H1 (cell line): Measurements from ENCODE around the gene TPRG1L. TPM values are rescaled to one million over a fixed set of nuclear protein-coding genes. Genes with fewer than 3 reads are reported as not detected.

Source experiments
- CTCF ChIA-PET: fragments of 300-600 bp; sonication (Branson Sonifier 250); formaldehyde crosslinking; loops from one replicate; lab custom pipeline; 2021; ENCODE audit not compliant: partially characterized antibody; lab: Charles Lee
- POLR2A ChIA-PET: fragments of 300-600 bp; sonication (Branson Sonifier 250); formaldehyde crosslinking; loops from one replicate; lab custom pipeline; 2021; ENCODE audit warnings: inconsistent platforms; ENCODE audit not compliant: partially characterized antibody; lab: Charles Lee
- DNase-seq, 2 experiments: peaks; one replicate each; pipeline versions ENCODE4 v3.0.0 to v3.0.0-alpha.2; 2010 to 2022; ENCODE audit warnings: low spot score in 2 of 2, low read depth in 1 of 2, mixed read lengths in 1 of 2
- FAIRE-seq: peaks from 2 replicates; lab custom pipeline; 2011; peaks lifted over from hg19 to GRCh38; lab: Jason Lieb, UNC
- H2AFZ ChIP-seq: 2 replicates; pipeline ENCODE4 v1.8.1; 2012; ENCODE audit warnings: low read length, inconsistent platforms
- H2AK5ac ChIP-seq: 2 replicates; pipeline ENCODE4 v1.6.1; 2013; ENCODE audit warnings: low read depth, low read length
- H2BK120ac ChIP-seq: replicated peaks from 2 replicates; pipeline ENCODE3; 2013; ENCODE audit warnings: low read depth, low read length, inconsistent platforms
- H2BK12ac ChIP-seq: 2 replicates; pipeline ENCODE4 v1.6.1; 2013; ENCODE audit warnings: low read depth, low read length
- H2BK15ac ChIP-seq: 2 replicates; pipeline ENCODE4 v1.6.1; 2013; ENCODE audit warnings: low read length
- H2BK20ac ChIP-seq: 2 replicates; pipeline ENCODE4 v1.6.1; 2013; ENCODE audit warnings: low read length
- H2BK5ac ChIP-seq: 2 replicates; pipeline ENCODE4 v1.6.1; 2013; ENCODE audit warnings: low read depth, low read length
- H3K14ac ChIP-seq: 2 replicates; pipeline ENCODE4 v1.6.1; 2013; ENCODE audit warnings: inconsistent platforms; ENCODE audit not compliant: insufficient read length
- H3K18ac ChIP-seq: 2 replicates; pipeline ENCODE4 v1.6.1; 2013; ENCODE audit warnings: low read length; ENCODE audit errors: extremely low read depth
- H3K23ac ChIP-seq: 2 replicates; pipeline ENCODE4 v1.6.1; 2013; ENCODE audit warnings: inconsistent platforms; ENCODE audit not compliant: insufficient read length
- H3K23me2 ChIP-seq: 2 replicates; pipeline ENCODE4 v1.6.1; 2013; ENCODE audit warnings: low read depth, low read length
- H3K27ac ChIP-seq: 2 replicates; pipeline ENCODE4 v1.6.1; 2011; ENCODE audit warnings: low read depth, low read length, inconsistent platforms
- H3K27me3 ChIP-seq, 4 experiments: replicated peaks in 1 of 4; 1 replicate in 1 of 4; 2 replicates in 3 of 4; pipeline versions ENCODE4 v1.6.1 to v1.8.1; 2011 to 2013; ENCODE audit warnings: low read length in 3 of 4, mild to moderate bottlenecking in 3 of 4, inconsistent platforms in 2 of 4, mixed read lengths in 2 of 4, moderate library complexity in 1 of 4; ENCODE audit not compliant: control insufficient read depth in 3 of 4, insufficient read depth in 3 of 4; ENCODE audit errors: extremely low read depth in 1 of 4
- H3K36me3 ChIP-seq, 4 experiments: 2 replicates each; pipeline versions ENCODE4 v1.6.1 to v1.8.1; 2011 to 2013; ENCODE audit warnings: mild to moderate bottlenecking in 4 of 4, low read length in 3 of 4, moderate library complexity in 2 of 4, control low read depth in 1 of 4, inconsistent platforms in 1 of 4; ENCODE audit not compliant: insufficient read depth in 4 of 4, control insufficient read depth in 2 of 4
- H3K4ac ChIP-seq: replicated peaks from 2 replicates; pipeline ENCODE3; 2013; ENCODE audit warnings: low read length, low read depth, mixed read lengths, inconsistent platforms; ENCODE audit not compliant: insufficient read length
- H3K4me1 ChIP-seq, 4 experiments: replicated peaks in 1 of 4; 1 replicate in 1 of 4; 2 replicates in 3 of 4; pipeline versions ENCODE4 v1.6.1 to v1.8.1; 2011 to 2013; ENCODE audit warnings: low read length in 3 of 4, inconsistent platforms in 2 of 4, mixed read lengths in 1 of 4; ENCODE audit not compliant: insufficient read depth in 4 of 4, control insufficient read depth in 3 of 4
- H3K4me2 ChIP-seq, 2 experiments: 2 replicates each; pipeline versions ENCODE4 v1.6.1 to v1.8.1; 2011 to 2013; ENCODE audit warnings: low read depth in 2 of 2, low read length in 2 of 2, control low read depth in 1 of 2, inconsistent platforms in 1 of 2, mild to moderate bottlenecking in 1 of 2; ENCODE audit not compliant: insufficient read depth in 1 of 2
- H3K4me3 ChIP-seq, 4 experiments: fragments of 200-600, 300-600 bp in 1 of 4; sonication (generic), shearing (Covaris generic), sonication (Bioruptor Twin) in 1 of 4; 2 replicates each; pipeline versions ENCODE4 v1.5.1 to v1.8.1; 2011 to 2016; ENCODE audit warnings: low read length in 4 of 4, low read depth in 3 of 4, control low read depth in 2 of 4, inconsistent platforms in 2 of 4, mild to moderate bottlenecking in 2 of 4, mixed read lengths in 1 of 4, moderate library complexity in 1 of 4; ENCODE audit not compliant: insufficient read depth in 2 of 4; ENCODE audit errors: extremely low read depth in 1 of 4
- H3K56ac ChIP-seq: replicated peaks from 2 replicates; pipeline ENCODE3; 2013; ENCODE audit warnings: low read depth, mild to moderate bottlenecking, mixed read lengths, low read length, inconsistent platforms; ENCODE audit not compliant: insufficient read length
- H3K79me1 ChIP-seq: 2 replicates; pipeline ENCODE4 v1.6.1; 2013; ENCODE audit warnings: low read depth, low read length, control low read depth
- H3K79me2 ChIP-seq, 2 experiments: 2 replicates each; pipeline versions ENCODE4 v1.6.1 to v1.8.1; 2012 to 2013; ENCODE audit warnings: low read length in 2 of 2, mild to moderate bottlenecking in 2 of 2, inconsistent platforms in 1 of 2; ENCODE audit not compliant: insufficient read depth in 2 of 2, control insufficient read depth in 1 of 2
- H3K9ac ChIP-seq, 4 experiments: replicated peaks in 1 of 4; 1 replicate in 1 of 4; 2 replicates in 3 of 4; pipeline versions ENCODE4 v1.6.1 to v1.8.1; 2011 to 2013; ENCODE audit warnings: low read depth in 3 of 4, low read length in 3 of 4, control low read depth in 2 of 4, mild to moderate bottlenecking in 2 of 4, moderate library complexity in 2 of 4, inconsistent platforms in 1 of 4; ENCODE audit errors: extremely low read depth in 1 of 4
- H3K9me3 ChIP-seq, 2 experiments: 2 replicates each; pipeline versions ENCODE4 v1.6.1 to v1.8.1; 2012 to 2013; ENCODE audit warnings: mild to moderate bottlenecking in 2 of 2, moderate library complexity in 2 of 2, control low read depth in 1 of 2, inconsistent platforms in 1 of 2, low read depth in 1 of 2, low read length in 1 of 2, mixed read lengths in 1 of 2; ENCODE audit not compliant: insufficient read depth in 2 of 2
- H4K20me1 ChIP-seq, 2 experiments: replicated peaks in 1 of 2; 2 replicates each; pipeline versions ENCODE3 to v1.8.1; 2011 to 2013; ENCODE audit warnings: inconsistent platforms in 2 of 2, low read length in 2 of 2, mild to moderate bottlenecking in 1 of 2; ENCODE audit not compliant: insufficient read depth in 2 of 2, control insufficient read depth in 1 of 2
- H4K5ac ChIP-seq: 2 replicates; pipeline ENCODE4 v1.6.1; 2013; ENCODE audit warnings: low read length, low read depth, mixed read lengths, inconsistent platforms; ENCODE audit not compliant: insufficient read length
- H4K8ac ChIP-seq: 2 replicates; pipeline ENCODE4 v1.8.0; 2013; ENCODE audit warnings: mild to moderate bottlenecking, moderate library complexity, low read length, inconsistent platforms; ENCODE audit not compliant: insufficient read depth; ENCODE audit errors: extremely low read depth
- H4K91ac ChIP-seq: replicated peaks from 2 replicates; pipeline ENCODE3; 2013; ENCODE audit warnings: low read length, mixed read lengths, inconsistent platforms; ENCODE audit not compliant: insufficient read length
- BCL11A ChIP-seq, 2 experiments: IDR thresholded peaks; one replicate each; pipeline ENCODE4 v1.6.1; 2011; ENCODE audit warnings: low read depth in 2 of 2, low read length in 2 of 2, mild to moderate bottlenecking in 2 of 2
- CBX5 ChIP-seq: fragments of 300-800, 300-1000 bp; sonication (generic); IDR thresholded peaks from 2 replicates; pipeline ENCODE4 v1.7.1; 2016; ENCODE audit warnings: antibody characterized with exemption, low read length, low read depth
- CHD2 ChIP-seq: IDR thresholded peaks from 2 replicates; pipeline ENCODE4 v1.6.1; 2012; ENCODE audit warnings: low read length, improper control_type of control experiment
- FOSL1 ChIP-seq: IDR thresholded peaks from 2 replicates; pipeline ENCODE4 v1.6.1; 2011; ENCODE audit warnings: mild to moderate bottlenecking, low read depth, low read length, moderate library complexity; ENCODE audit not compliant: insufficient read depth
- GABPA ChIP-seq: IDR thresholded peaks from 2 replicates; pipeline ENCODE4 v1.6.1; 2011; ENCODE audit warnings: mild to moderate bottlenecking, low read length, moderate library complexity, borderline replicate concordance; ENCODE audit not compliant: insufficient read depth
- HDAC6 ChIP-seq: IDR thresholded peaks from one replicate; pipeline ENCODE4 v1.7.1; 2012; ENCODE audit warnings: low read depth, mild to moderate bottlenecking, inconsistent platforms, low read length, moderate library complexity
- MAX ChIP-seq: IDR thresholded peaks from 2 replicates; pipeline ENCODE4 v1.6.1; 2012; ENCODE audit warnings: inconsistent platforms
- RAD21 ChIP-seq, 2 experiments: IDR thresholded peaks in 1 of 2; conservative IDR thresholded peaks in 1 of 2; 2 replicates each; pipeline ENCODE4 v1.6.1; 2011; ENCODE audit warnings: low read depth in 2 of 2, low read length in 2 of 2, improper control_type of control experiment in 1 of 2, inconsistent platforms in 1 of 2, mild to moderate bottlenecking in 1 of 2, moderate library complexity in 1 of 2
- SRF ChIP-seq: IDR thresholded peaks from 2 replicates; pipeline ENCODE4 v1.6.1; 2011; ENCODE audit warnings: mild to moderate bottlenecking, low read depth, low read length, moderate library complexity
- TAF7 ChIP-seq: optimal IDR thresholded peaks from 2 replicates; pipeline ENCODE3; 2011; ENCODE audit warnings: low read depth, mild to moderate bottlenecking, inconsistent platforms, low read length, moderate library complexity, borderline replicate concordance
- YY1 ChIP-seq: IDR thresholded peaks from 2 replicates; pipeline ENCODE4 v1.6.1; 2011; ENCODE audit warnings: low read depth, mild to moderate bottlenecking, low read length
- WGBS, 2 experiments: shearing (Covaris generic) in 1 of 2; methylation state at CpG; one replicate each; pipeline versions ENCODE4 v1.1.6 to v1.1.7; 2013 to 2015; ENCODE audit warnings: low lambda C conversion rate in 2 of 2, mixed read lengths in 2 of 2, inconsistent platforms in 1 of 2, low coverage in 1 of 2, missing lambda C conversion rate in 1 of 2; ENCODE audit not compliant: insufficient replicate concordance in 2 of 2, insufficient coverage in 1 of 2, insufficient read length in 1 of 2; ENCODE audit errors: extremely low coverage in 1 of 2, missing lambda C conversion rate in 1 of 2; 5-methylcytosine and 5-hydroxymethylcytosine counted together
- polyA plus RNA-seq, 7 experiments: library from polyadenylated mRNA; depleted of rRNA in 3 of 7; stranded (reverse) in 5 of 7; unstranded in 2 of 7; fragments of >200 nt in 5 of 7; fragments of 200-250 nt in 2 of 7; gene quantifications; 1 replicate in 5 of 7; 2 replicates in 1 of 7; 4 replicates in 1 of 7; pipeline versions ENCODE4 v1.2.1 to v1.2.3, GENCODE V29; 2011 to 2013; ENCODE audit warnings: missing spikeins in 2 of 7, mixed read lengths in 2 of 7
- total RNA-seq: library from RNA; stranded (reverse); fragmentation: NEBNext Ultra II Directional; extraction: Animal tissue kit (Norgen Biotek cat#: 25700); gene quantifications from 2 replicates; pipeline ENCODE4 v1.2.1, GENCODE V29; 2021

TPRG1L gene
- total and polyA plus RNA-seq, 2 of the 8 experiments (the other 6 are each of a cell fraction or from before 2014, with no cell fraction given), result 21.7 to 22.3 TPM

GRCh38 chr1:3678361-3679097 is 53.7 kb downstream of the TPRG1L start:
- no peak overlapping the region for H3K56ac ChIP-seq
- no peak overlapping the region for H2BK20ac ChIP-seq
- FAIRE-seq (no peak), DNase-seq (peak in 1 of 2 experiments; percentile 72)
- ChIA-PET POLR2A (no interaction called here), CTCF (interaction anchor here (1.1 to 2.4 kb wide), 4 partner anchors 8 to 46 kb away, joined by 4 to 9 read pairs (median 4); no protein-coding TSS in a partner anchor)
- no peak overlapping the region for H3K4me2 ChIP-seq
- H4K8ac ChIP-seq, result peak overlapping the region; percentile 71; the same call in 1 of the 2 replicates
- no peaks in the 10 kb centered on the region for H3K79me1 ChIP-seq
- no peak overlapping the region for H2BK120ac ChIP-seq
- peaks cover 0 to 25% (median 16%) of the 10 kb centered on the region in 4 experiments; a peak in 6 of 7 replicates for H3K4me1 ChIP-seq
- no peak overlapping the region for H3K4me3 ChIP-seq
- no peaks in the 10 kb centered on the region for H3K36me3 ChIP-seq
- peaks cover 0 to 3% (median 0%) of the 10 kb centered on the region in 4 experiments; a peak in 2 of 7 replicates for H3K27me3 ChIP-seq
- 0 out of 2 replicates have a peak overlapping the region, but pooled peaks have one; percentile 24 for H3K18ac ChIP-seq
- 70% methylated on average over 15 of the region's 21 CpGs; no CpG with 5 or more reads in 1 of the 2 experiments for WGBS, 2 experiments
- peak overlapping the region; percentile 81; the same call in 1 of the 2 replicates for H2BK15ac ChIP-seq
- H3K9me3 ChIP-seq, result no peaks in the 10 kb centered on the region
- no peaks in the 10 kb centered on the region for H4K20me1 ChIP-seq
- no peaks in the 10 kb centered on the region for H3K79me2 ChIP-seq
- no peak overlapping the region for H3K27ac ChIP-seq
- H2AFZ ChIP-seq, result no peak overlapping the region
- H2AK5ac ChIP-seq, result no peak overlapping the region
- peak overlapping the region; percentile 74 for H4K91ac ChIP-seq
- no peak overlapping the region for H3K9ac ChIP-seq
- no peak overlapping the region for H3K23ac ChIP-seq
- peak overlapping the region; percentile 60; the same call in 1 of the 2 replicates for H2BK12ac ChIP-seq
- no peak overlapping the region for H3K14ac ChIP-seq
- H3K23me2 ChIP-seq, result peaks cover 4% of the 10 kb centered on the region; the same call in 1 of the 2 replicates
- H2BK5ac ChIP-seq, result peak overlapping the region; percentile 16; the same call in 1 of the 2 replicates
- H3K4ac ChIP-seq, result no peak overlapping the region
- peak overlapping the region; percentile 12 for H4K5ac ChIP-seq
- peak; percentile 21 to 42; a peak in 2 of 4 replicates for TF ChIP-seq RAD21 (IDR thresholded peaks at IDR 0.05 in 1 of 2, conservative IDR thresholded peaks at IDR 0.05 in 1 of 2; ENCODE audit: low read depth in 2 of 2, low read length in 2 of 2)
- TF ChIP-seq SRF, result no peak
- peak; percentile 38; the same call in 1 of the 2 replicates for TF ChIP-seq MAX
- no peak for TF ChIP-seq CHD2
- no peak for TF ChIP-seq HDAC6
- TF ChIP-seq TAF7, result no peak
- TF ChIP-seq CBX5, result no peak
- TF ChIP-seq FOSL1, result no peak
- TF ChIP-seq YY1, result 0 out of 2 replicates have a peak, but pooled peaks have one; percentile 32
- TF ChIP-seq BCL11A (IDR thresholded peaks at IDR 0.05; ENCODE audit: low read depth in 2 of 2, low read length in 2 of 2), result no peak
- no peak for TF ChIP-seq GABPA
